Activated CD4-positive, alpha-beta memory T cell treated with anti-CD3 and anti-CD28 coated beads for 36 hours (primary cell): ENCODE data around the gene LMNB1. TPM values are rescaled to one million over a fixed set of nuclear protein-coding genes. Genes with fewer than 3 reads are reported as not detected.
"Not testable (repeated sequence)": the region's sequence is repeated elsewhere in the genome, so short reads cannot be mapped to it uniquely, and the experiment has no call there.

Experiments used
- CTCF ChIA-PET: fragments of 350-600 bp; sonication (Branson Sonifier 250); formaldehyde crosslinking; loops from one replicate; lab custom pipeline; 2021; ENCODE audit warnings: antibody characterized with exemption, inconsistent platforms; lab: Charles Lee
- POLR2A ChIA-PET: fragments of 350-600 bp; sonication (Branson Sonifier 250); formaldehyde crosslinking; loops from one replicate; lab custom pipeline; 2021; ENCODE audit warnings: antibody characterized with exemption; lab: Charles Lee
- DNase-seq: peaks from one replicate; pipeline ENCODE4 v3.0.0-alpha.2; 2020
- H3K27ac Mint-ChIP-seq: one replicate; pipeline ENCODE4 v1.8.0; 2021; ENCODE audit warnings: mixed read lengths
- H3K27me3 Mint-ChIP-seq: one replicate; pipeline ENCODE4 v1.8.0; 2021; ENCODE audit warnings: mixed read lengths
- H3K36me3 Mint-ChIP-seq: one replicate; pipeline ENCODE4 v1.8.0; 2021; ENCODE audit warnings: mixed read lengths
- H3K4me1 Mint-ChIP-seq: one replicate; pipeline ENCODE4 v1.8.0; 2021; ENCODE audit warnings: low read depth, mixed read lengths
- H3K4me3 Mint-ChIP-seq: one replicate; pipeline ENCODE4 v1.8.0; 2021; ENCODE audit warnings: mild to moderate bottlenecking, mixed read lengths
- H3K9me3 Mint-ChIP-seq: one replicate; pipeline ENCODE4 v1.8.0; 2021; ENCODE audit warnings: mixed read lengths
- intact Hi-C: fragments of 100-400 bp; cut with micrococcal nuclease; formaldehyde crosslinking; loops from one replicate; pipeline ENCODE4 v1.15.1; 2023
- total RNA-seq, 2 experiments: library from RNA; stranded (reverse); gene quantifications; one replicate each; pipeline ENCODE4 v1.2.3, GENCODE V29; 2021

Gene LMNB1
- total RNA-seq, 2 experiments from 2014 or later: 212 to 215 TPM

DNA sequence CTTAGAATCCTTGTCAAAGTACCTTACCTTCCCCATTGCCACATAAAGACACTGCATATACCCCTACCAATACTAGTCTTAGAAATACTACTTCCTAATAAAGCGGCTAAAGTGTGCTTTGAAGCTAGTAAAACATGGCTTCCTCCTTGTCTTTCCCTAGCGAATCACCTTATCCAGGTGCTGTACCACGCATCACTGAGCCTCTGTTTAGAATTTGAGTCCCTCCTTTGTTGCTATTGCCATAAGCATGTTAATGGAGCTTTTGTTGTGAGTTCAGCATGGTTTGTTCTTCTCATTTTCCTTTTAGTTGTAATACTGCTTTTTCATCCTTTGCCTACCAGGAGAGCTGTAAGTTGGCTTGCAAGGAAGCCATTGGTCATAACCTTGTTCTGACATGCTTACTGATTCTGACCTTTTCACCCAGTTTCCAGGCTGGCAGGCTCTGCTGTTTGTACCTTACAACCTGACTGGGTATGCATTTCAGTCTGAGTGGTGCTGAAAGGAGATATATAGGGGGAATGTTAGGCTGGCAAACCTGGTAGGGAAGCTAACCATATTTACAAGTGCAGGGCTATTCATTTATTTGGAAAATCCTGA, 49.8 kb downstream of the LMNB1 start:
- intact Hi-C loops: no loop called here
- H3K9me3 Mint-ChIP-seq: no peaks in the 10 kb centered on the region
- H3K4me3 Mint-ChIP-seq: no peak overlapping the region
- CTCF ChIA-PET: interaction anchor here (1.1 kb wide), 1 partner anchor 11 kb away, joined by 3 read pairs; no protein-coding TSS in a partner anchor
- H3K36me3 Mint-ChIP-seq: peaks cover 68% of the 10 kb centered on the region
- POLR2A ChIA-PET: interaction anchor here (0.6 kb wide), 1 partner anchor 223 kb away, joined by 5 read pairs; no protein-coding TSS in a partner anchor
- H3K27ac Mint-ChIP-seq: no peak overlapping the region
- DNase-seq: no peak
- no peaks in the 10 kb centered on the region for H3K27me3 Mint-ChIP-seq
- peaks cover 6% of the 10 kb centered on the region for H3K4me1 Mint-ChIP-seq

DNA sequence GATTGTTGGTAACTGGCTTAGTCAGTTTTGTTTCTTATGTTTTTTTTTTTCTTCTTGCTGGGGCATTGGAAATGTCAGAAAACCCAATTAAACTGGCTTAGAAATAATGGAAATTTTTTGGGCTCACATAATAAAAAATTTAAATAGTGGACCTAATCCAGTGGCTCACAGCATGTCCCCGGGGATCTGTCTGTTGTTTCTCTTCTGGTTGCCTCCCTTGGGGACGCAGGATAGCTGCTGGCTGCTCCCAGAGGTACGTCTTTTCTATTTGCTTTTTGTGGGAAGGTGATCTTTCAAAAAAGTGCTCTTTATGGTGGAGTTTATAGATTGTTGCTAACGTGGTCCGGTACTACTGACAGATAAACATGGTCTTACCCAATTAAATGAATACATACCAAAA, 52.2 kb downstream of the LMNB1 start:
- Mint-ChIP-seq H3K27ac (no peak overlapping the region), H3K27me3 (no peaks in the 10 kb centered on the region), H3K4me3 (no peak overlapping the region), H3K4me1 (peaks cover 6% of the 10 kb centered on the region), H3K36me3 (peaks cover 64% of the 10 kb centered on the region), H3K9me3 (no peaks in the 10 kb centered on the region)
- no peak for DNase-seq
- intact Hi-C loops: no loop called here
- POLR2A ChIA-PET: interaction anchor here (1.1 kb wide), 1 partner anchor 18 kb away, joined by 3 read pairs; no protein-coding TSS in a partner anchor
- CTCF ChIA-PET: interaction anchor here (1.9 kb wide), 1 partner anchor 27 kb away, joined by 5 read pairs; no protein-coding TSS in a partner anchor

DNA sequence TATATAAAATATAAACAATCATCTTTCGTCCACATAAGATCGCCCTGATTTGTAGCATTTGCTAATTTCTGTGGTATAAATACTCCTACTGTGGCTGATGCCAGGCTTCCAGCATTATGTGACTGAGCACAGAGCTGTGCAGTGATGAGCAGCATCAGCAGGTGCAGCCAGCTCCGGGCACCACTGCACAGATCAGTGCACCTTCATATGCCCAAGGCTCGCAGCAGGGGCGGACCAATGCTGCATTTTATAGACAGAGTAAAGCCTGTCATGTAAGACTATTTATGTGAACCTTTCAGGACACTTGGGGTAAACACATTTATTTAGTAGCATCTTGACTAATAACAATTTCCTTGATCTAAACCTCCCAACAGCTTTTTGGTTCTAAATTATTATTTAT, 53.1 kb downstream of the LMNB1 start:
- POLR2A ChIA-PET: interaction anchor here (1.1 kb wide), 1 partner anchor 19 kb away, joined by 3 read pairs; no protein-coding TSS in a partner anchor
- intact Hi-C loops: no loop called here
- CTCF ChIA-PET: interaction anchor here (1.9 kb wide), 1 partner anchor 28 kb away, joined by 5 read pairs; no protein-coding TSS in a partner anchor
- Mint-ChIP-seq H3K9me3 (no peaks in the 10 kb centered on the region), H3K27ac (no peak overlapping the region), H3K4me1 (peaks cover 6% of the 10 kb centered on the region), H3K27me3 (no peaks in the 10 kb centered on the region), H3K36me3 (peaks cover 64% of the 10 kb centered on the region), H3K4me3 (no peak overlapping the region)
- no peak for DNase-seq

DNA sequence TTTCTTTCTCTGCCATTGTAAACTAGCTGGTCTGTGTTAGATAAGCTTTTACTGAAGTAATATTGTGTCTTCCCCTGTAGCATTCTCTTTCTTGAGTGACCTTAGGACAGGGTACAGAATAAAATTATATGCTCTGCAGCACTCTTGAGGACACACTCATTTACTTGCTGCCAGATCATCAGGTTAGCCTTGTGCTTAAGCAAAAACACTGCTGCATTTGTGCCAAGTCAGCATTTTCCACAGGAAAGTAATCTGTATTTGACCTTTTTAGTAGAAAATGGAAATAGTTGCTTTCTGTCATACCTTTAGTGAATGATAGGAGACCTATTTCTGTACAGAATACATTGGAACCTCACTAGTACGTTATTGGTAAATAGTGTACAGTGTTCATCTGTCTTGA, 54.2 kb downstream of the LMNB1 start:
- Mint-ChIP-seq H3K4me1 (peaks cover 6% of the 10 kb centered on the region), H3K27ac (peak overlapping the region; percentile 33), H3K27me3 (no peaks in the 10 kb centered on the region), H3K9me3 (no peaks in the 10 kb centered on the region), H3K4me3 (no peak overlapping the region), H3K36me3 (peaks cover 56% of the 10 kb centered on the region)
- ChIA-PET CTCF (interaction anchor here (0.9 to 1.9 kb wide), 2 partner anchors 29 to 661 kb away, joined by 3 to 5 read pairs; no protein-coding TSS in a partner anchor), POLR2A (no interaction called here)
- DNase-seq: no peak
- intact Hi-C loops: no loop called here

DNA sequence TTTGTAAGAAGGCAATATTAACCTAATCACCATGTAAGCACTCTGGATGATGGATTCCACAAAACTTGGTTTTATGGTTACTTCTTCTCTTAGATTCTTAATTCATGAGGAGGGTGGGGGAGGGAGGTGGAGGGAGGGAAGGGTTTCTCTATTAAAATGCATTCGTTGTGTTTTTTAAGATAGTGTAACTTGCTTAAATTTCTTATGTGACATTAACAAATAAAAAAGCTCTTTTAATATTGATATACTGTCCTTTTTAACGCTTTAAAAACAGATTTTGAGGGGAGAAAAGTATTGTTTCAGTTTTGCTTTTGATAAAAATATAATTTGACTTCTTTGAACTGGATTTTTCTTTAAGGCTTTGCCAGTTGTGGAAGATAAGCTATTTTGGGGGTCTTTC, 59.8 kb downstream of the LMNB1 start:
- peaks cover 32% of the 10 kb centered on the region for H3K36me3 Mint-ChIP-seq
- no peak overlapping the region for H3K27ac Mint-ChIP-seq
- POLR2A ChIA-PET: no interaction called here
- intact Hi-C loops: no loop called here
- no peak for DNase-seq
- no peaks in the 10 kb centered on the region for H3K4me1 Mint-ChIP-seq
- H3K27me3 Mint-ChIP-seq: no peaks in the 10 kb centered on the region
- no peaks in the 10 kb centered on the region for H3K9me3 Mint-ChIP-seq
- H3K4me3 Mint-ChIP-seq: no peak overlapping the region
- CTCF ChIA-PET: interaction anchor here (0.7 to 1.6 kb wide), 3 partner anchors 162 to 476 kb away, joined by 3 read pairs; no protein-coding TSS in a partner anchor

DNA sequence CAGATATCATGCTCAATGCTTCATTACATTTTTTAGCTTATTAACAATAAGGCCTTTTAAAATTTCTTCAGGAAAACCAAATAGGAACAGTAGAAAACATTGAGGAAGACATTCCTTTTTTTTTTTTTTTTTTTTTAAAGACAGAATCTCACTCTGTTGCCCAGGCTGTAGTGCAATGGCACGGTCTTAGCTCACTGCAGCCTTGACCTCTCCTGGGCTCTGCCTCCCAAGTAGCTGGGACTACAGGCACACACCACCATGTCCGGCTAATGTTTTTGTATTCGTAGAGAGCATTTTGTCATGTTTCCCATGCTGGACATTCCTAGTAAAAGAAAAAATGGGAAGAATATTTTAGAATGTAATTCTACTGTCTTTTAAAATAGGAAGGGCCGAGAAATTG, 60.3 kb downstream of the LMNB1 start:
- no peaks in the 10 kb centered on the region for H3K27me3 Mint-ChIP-seq
- ChIA-PET POLR2A (no interaction called here), CTCF (interaction anchor here (1.4 to 1.6 kb wide), 2 partner anchors 11 to 162 kb away, joined by 3 read pairs; no protein-coding TSS in a partner anchor)
- no peaks in the 10 kb centered on the region for H3K9me3 Mint-ChIP-seq
- H3K4me3 Mint-ChIP-seq: no peak overlapping the region
- no peak overlapping the region for H3K27ac Mint-ChIP-seq
- H3K36me3 Mint-ChIP-seq: peaks cover 32% of the 10 kb centered on the region
- DNase-seq: no peak
- H3K4me1 Mint-ChIP-seq: no peaks in the 10 kb centered on the region
- intact Hi-C loops: no loop called here

DNA sequence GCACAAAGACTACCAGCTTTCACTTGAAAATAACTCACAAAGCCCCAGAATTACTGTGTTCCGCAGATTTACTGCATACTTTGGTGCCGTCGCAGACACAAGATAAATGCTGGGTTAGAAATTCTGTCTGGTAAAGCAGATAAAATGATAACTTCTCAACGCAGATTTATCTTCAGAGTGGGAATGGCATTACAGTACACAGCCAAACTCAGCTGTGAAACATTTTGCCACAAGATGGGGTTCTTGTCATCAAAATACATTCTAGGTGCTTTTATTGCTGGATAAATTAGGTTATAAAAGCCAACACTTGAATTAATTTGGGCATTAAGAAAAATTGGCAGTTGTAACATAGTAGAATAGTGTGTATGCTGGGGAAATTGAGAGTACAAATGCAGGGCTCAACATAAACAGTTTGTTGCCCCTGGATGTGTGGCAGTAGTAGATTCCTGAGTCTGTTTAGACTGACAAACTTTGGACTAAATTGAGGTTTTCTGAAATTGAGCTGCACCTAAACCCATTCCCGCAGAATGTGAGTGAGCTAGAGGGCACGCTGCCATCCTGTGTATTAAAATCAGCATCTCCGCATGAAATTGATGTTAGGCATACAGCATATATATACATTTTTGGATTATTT, 61.1 kb downstream of the LMNB1 start:
- H3K36me3 Mint-ChIP-seq: peaks cover 32% of the 10 kb centered on the region
- H3K27me3 Mint-ChIP-seq: no peaks in the 10 kb centered on the region
- H3K4me3 Mint-ChIP-seq: no peak overlapping the region
- H3K4me1 Mint-ChIP-seq: no peaks in the 10 kb centered on the region
- POLR2A ChIA-PET: no interaction called here
- CTCF ChIA-PET: interaction anchor here (1.4 to 1.6 kb wide), 2 partner anchors 11 to 163 kb away, joined by 3 read pairs; no protein-coding TSS in a partner anchor
- H3K9me3 Mint-ChIP-seq: no peaks in the 10 kb centered on the region
- intact Hi-C loops: no loop called here
- DNase-seq: no peak
- H3K27ac Mint-ChIP-seq: no peak overlapping the region

DNA sequence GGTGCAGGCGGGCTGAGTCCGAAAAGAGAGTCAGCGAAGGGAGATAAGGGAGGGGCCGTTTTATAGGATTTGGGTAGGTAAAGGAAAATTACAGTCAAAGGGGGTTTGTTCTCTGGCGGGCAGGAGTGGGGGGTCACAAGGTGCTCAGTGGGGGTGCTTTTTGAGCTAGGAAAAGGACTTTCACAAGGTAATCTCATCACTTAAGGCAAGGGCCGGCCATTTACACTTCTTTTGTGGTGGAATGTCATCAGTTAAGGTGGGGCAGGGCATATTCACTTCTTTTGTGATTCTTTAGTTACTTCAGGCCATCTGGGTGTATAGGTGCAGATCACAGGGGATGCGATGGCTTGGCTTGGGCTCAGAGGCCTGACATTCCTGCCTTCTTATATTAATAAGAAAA, 62.5 kb downstream of the LMNB1 start:
- POLR2A ChIA-PET, DNase-seq, intact Hi-C loops, H3K9me3 Mint-ChIP-seq, H3K4me1 Mint-ChIP-seq, H3K4me3 Mint-ChIP-seq, CTCF ChIA-PET, H3K27me3 Mint-ChIP-seq: not testable (repeated sequence)
- H3K27ac Mint-ChIP-seq: peak overlapping the region; percentile 38
- peaks cover 21% of the 10 kb centered on the region for H3K36me3 Mint-ChIP-seq

DNA sequence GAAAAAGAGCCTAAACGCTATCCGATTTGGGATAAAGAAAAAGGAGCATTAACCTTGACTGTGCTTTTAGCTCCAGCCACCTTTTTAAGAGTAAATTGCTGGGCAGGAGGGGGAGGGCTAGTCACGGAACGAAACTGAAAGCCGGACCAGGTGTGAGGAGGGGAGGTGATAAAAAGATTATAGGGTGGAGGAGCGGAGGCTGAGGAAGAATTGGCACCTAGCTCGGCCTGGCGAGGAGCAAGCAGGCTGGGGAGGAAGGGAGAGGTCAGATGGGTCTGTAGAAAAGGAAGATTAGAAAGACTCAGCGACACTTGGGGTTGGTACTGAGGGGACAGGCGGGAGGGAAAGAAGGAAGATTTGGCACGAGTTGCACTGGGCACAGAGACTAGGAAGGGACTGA, 66.4 kb downstream of the LMNB1 start:
- H3K4me1 Mint-ChIP-seq: peaks cover 15% of the 10 kb centered on the region
- intact Hi-C loops, H3K9me3 Mint-ChIP-seq, DNase-seq, H3K27ac Mint-ChIP-seq, H3K36me3 Mint-ChIP-seq, POLR2A ChIA-PET, H3K4me3 Mint-ChIP-seq, CTCF ChIA-PET, H3K27me3 Mint-ChIP-seq: not testable (repeated sequence)

DNA sequence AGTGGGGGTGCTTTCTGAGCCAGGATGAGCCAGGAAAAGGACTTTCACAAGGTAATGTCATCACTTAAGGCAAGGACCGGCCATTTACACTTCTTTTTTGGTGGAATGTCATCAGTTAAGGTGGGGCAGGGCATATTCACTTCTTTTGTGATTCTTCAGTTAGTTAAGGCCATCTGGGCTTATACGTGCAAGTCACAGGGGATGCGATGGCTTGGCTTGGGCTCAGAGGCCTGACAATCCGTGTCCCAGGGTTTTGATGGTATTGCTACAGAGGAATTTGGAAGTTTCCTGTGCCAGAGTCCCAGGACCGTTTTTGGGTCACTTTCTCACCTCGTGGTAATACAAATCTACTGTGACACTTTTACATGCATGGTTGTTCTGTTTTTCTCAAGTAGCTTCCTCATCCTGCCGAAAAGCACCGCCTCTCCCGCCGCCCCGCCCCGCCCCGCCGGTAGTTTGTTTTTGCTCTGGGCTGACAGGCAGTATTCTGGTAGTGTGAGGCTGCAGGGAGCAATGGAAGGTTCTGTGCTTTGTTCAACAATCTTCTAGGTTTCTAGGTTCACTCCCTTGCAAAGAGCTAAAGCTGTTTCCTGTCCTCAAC, 68.6 kb downstream of the LMNB1 start:
- H3K27ac Mint-ChIP-seq, POLR2A ChIA-PET, H3K27me3 Mint-ChIP-seq, H3K4me3 Mint-ChIP-seq, H3K9me3 Mint-ChIP-seq, H3K36me3 Mint-ChIP-seq, CTCF ChIA-PET: not testable (repeated sequence)
- peak; percentile 37 for DNase-seq
- peaks cover 15% of the 10 kb centered on the region for H3K4me1 Mint-ChIP-seq
- intact Hi-C loops: loop anchor here (5.0 kb wide), 1 partner anchor 33 kb away; no protein-coding TSS in a partner anchor

DNA sequence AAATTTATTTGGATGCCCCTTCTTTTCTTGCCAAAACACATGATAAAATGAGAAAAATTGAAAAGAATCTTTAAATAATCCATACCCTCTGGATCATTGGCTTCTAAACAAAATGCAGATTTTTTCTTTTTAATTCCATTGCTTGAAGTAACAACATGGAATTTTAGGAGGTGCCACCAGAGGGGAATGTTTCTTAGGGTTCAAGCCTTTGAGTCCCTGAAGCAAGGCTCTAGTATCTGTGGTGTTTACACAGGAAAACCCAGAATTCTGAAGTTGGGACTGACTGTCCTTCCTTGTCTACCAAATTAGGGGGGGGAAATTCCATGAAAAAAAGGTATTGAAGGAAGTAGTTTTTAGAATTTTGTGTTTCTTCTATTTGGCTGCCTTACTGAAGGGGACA, 69.4 kb downstream of the LMNB1 start:
- ChIA-PET CTCF (no interaction called here), POLR2A (no interaction called here)
- Mint-ChIP-seq H3K27ac (no peak overlapping the region), H3K4me1 (peaks cover 22% of the 10 kb centered on the region), H3K9me3 (no peaks in the 10 kb centered on the region), H3K36me3 (no peaks in the 10 kb centered on the region), H3K27me3 (no peaks in the 10 kb centered on the region), H3K4me3 (no peak overlapping the region)
- no peak for DNase-seq
- intact Hi-C loops: loop anchor here (5.0 kb wide), 1 partner anchor 34 kb away; no protein-coding TSS in a partner anchor
